ENCODE results near the gene CPNE5. TPM values are rescaled to one million over a fixed set of nuclear protein-coding genes. Genes with fewer than 3 reads are reported as not detected.

The CPNE5 gene
- total and polyA plus RNA-seq, 4 donors = 0.93 to 5.2 (median 3.8) TPM

- DNase-seq = no peak
- Histone ChIP-seq H3K9me3 (ENCODE audit: control insufficient read depth in 4 of 4, insufficient read depth in 3 of 4, low read length in 3 of 4) (no peaks in the 10 kb centered on the region), H3K27ac (ENCODE audit: low read depth in 1 of 2, low read length in 1 of 2) (no peak overlapping the region), H3K4me3 (no peak overlapping the region), H3K9ac (ENCODE audit: insufficient read depth in 1 of 2, low read length in 2 of 2) (no peak overlapping the region), H3K36me3 (ENCODE audit: control insufficient read depth in 4 of 4, insufficient read depth in 4 of 4, low read length in 4 of 4) (no peaks in the 10 kb centered on the region), H3K4me1 (ENCODE audit: control insufficient read depth in 5 of 5, insufficient read depth in 5 of 5, low read length in 5 of 5) (peaks cover 0 to 7% (median 0%) of the 10 kb centered on the region in 5 donors), H3K27me3 (ENCODE audit: control insufficient read depth in 3 of 3, insufficient read depth in 3 of 3, low read length in 2 of 3) (no peaks in the 10 kb centered on the region)
- TF ChIP-seq CTCF (IDR thresholded peaks at IDR 0.05; ENCODE audit: control extremely low read depth, extremely low read depth) = no peak
- 95 to 98% methylated on average over 11 of the region's 11 CpGs for WGBS, 2 donors
- no peak for ATAC-seq (ENCODE audit: insufficient read depth, low FRiP score)
Measured at GRCh38 chr6:36762123-36762522, 77.1 kb downstream of the CPNE5 start.

- H3K27me3 ChIP-seq (ENCODE audit: control insufficient read depth in 3 of 3, insufficient read depth in 3 of 3, low read length in 2 of 3) = no peaks in the 10 kb centered on the region
- WGBS, 2 donors = 88 to 93% methylated on average over 11 of the region's 11 CpGs
Measured at GRCh38 chr6:36760685-36761435, 78.4 kb downstream of the CPNE5 start.

GRCh38 chr6:36759148-36759759 is 80.0 kb downstream of the CPNE5 start:
- WGBS, 2 donors = 9 to 15% methylated on average over 8 of the region's 8 CpGs
- DNase-seq = peak; percentile 78 to 86 (median 85)

More at GRCh38 chr6:36760685-36761435, 78.4 kb downstream of the CPNE5 start:
- Histone ChIP-seq H3K27ac (ENCODE audit: low read depth in 1 of 2, low read length in 1 of 2) (no peak overlapping the region), H3K4me1 (ENCODE audit: control insufficient read depth in 5 of 5, insufficient read depth in 5 of 5, low read length in 5 of 5) (peaks cover 0 to 6% (median 0%) of the 10 kb centered on the region in 5 donors), H3K9ac (ENCODE audit: insufficient read depth in 1 of 2, low read length in 2 of 2) (no peak overlapping the region), H3K9me3 (ENCODE audit: control insufficient read depth in 4 of 4, insufficient read depth in 3 of 4, low read length in 3 of 4) (no peaks in the 10 kb centered on the region), H3K4me3 (no peak overlapping the region), H3K36me3 (ENCODE audit: control insufficient read depth in 4 of 4, insufficient read depth in 4 of 4, low read length in 4 of 4) (no peaks in the 10 kb centered on the region)
- DNase-seq (no peak), ATAC-seq (ENCODE audit: insufficient read depth, low FRiP score) (no peak)
- TF ChIP-seq CTCF (IDR thresholded peaks at IDR 0.05; ENCODE audit: control extremely low read depth, extremely low read depth) = no peak

More at GRCh38 chr6:36759148-36759759, 80.0 kb downstream of the CPNE5 start:
- H3K4me3 ChIP-seq = no peak overlapping the region
- no peaks in the 10 kb centered on the region for H3K27me3 ChIP-seq (ENCODE audit: control insufficient read depth in 3 of 3, insufficient read depth in 3 of 3, low read length in 2 of 3)
- peak; percentile 97 for TF ChIP-seq CTCF (IDR thresholded peaks at IDR 0.05; ENCODE audit: control extremely low read depth, extremely low read depth)
- no peak overlapping the region for H3K9ac ChIP-seq (ENCODE audit: insufficient read depth in 1 of 2, low read length in 2 of 2)
- peaks cover 0 to 3% (median 0%) of the 10 kb centered on the region in 5 donors for H3K4me1 ChIP-seq (ENCODE audit: control insufficient read depth in 5 of 5, insufficient read depth in 5 of 5, low read length in 5 of 5)
- no peaks in the 10 kb centered on the region for H3K9me3 ChIP-seq (ENCODE audit: control insufficient read depth in 4 of 4, insufficient read depth in 3 of 4, low read length in 3 of 4)
- no peaks in the 10 kb centered on the region for H3K36me3 ChIP-seq (ENCODE audit: control insufficient read depth in 4 of 4, insufficient read depth in 4 of 4, low read length in 4 of 4)
- no peak overlapping the region for H3K27ac ChIP-seq (ENCODE audit: low read depth in 1 of 2, low read length in 1 of 2)
- peak; percentile 78 for ATAC-seq (ENCODE audit: insufficient read depth, low FRiP score)

All from lung (tissue), 12 donors.